ENCODE measurements around the gene UPK2. TPM values are rescaled to one million over a fixed set of nuclear protein-coding genes. Genes with fewer than 3 reads are reported as not detected.

UPK2 gene
- total and polyA plus RNA-seq, 8 donors = 2.2 to 4.3 (median 3.5) TPM; not detected in 2

GRCh38 chr11:118956847-118957469 lies 860 bp downstream of the UPK2 start:
- Histone ChIP-seq H3K9me3 (no peaks in the 10 kb centered on the region), H3K27me3 (peaks cover 0 to 7% of the 10 kb centered on the region in 2 donors), H3K27ac (no peak overlapping the region), H3K4me1 (no peaks in the 10 kb centered on the region), H3K4me3 (no peak overlapping the region), H3K36me3 (no peaks in the 10 kb centered on the region)
- peak in 1 of 2 donors; percentile 40 for TF ChIP-seq CTCF (IDR thresholded peaks at IDR 0.05)
- intact Hi-C loops (cut with DNase I) = loop anchor here in 1 of 2 donors (10.0 kb wide), 1 partner anchor 262 kb away; no protein-coding TSS in a partner anchor
- ATAC-seq (no peak), DNase-seq (peak in 1 of 4 donors; percentile 35)

GRCh38 chr11:118957549-118957948 lies 1.5 kb downstream of the UPK2 start:
- DNase-seq (peak in 1 of 4 donors; percentile 27), ATAC-seq (no peak)

GRCh38 chr11:118957968-118958367 lies 1.9 kb downstream of the UPK2 start:
- intact Hi-C loops (cut with DNase I) = loop anchor here in 1 of 2 donors (10.0 kb wide), 1 partner anchor 263 kb away; no protein-coding TSS in a partner anchor
- peak in 1 of 4 donors; percentile 39 for DNase-seq
- no peak for ATAC-seq
- no peak overlapping the region for H3K27ac ChIP-seq
- no peaks in the 10 kb centered on the region for H3K4me1 ChIP-seq
- H3K9me3 ChIP-seq = no peaks in the 10 kb centered on the region
- no peak for TF ChIP-seq CTCF (IDR thresholded peaks at IDR 0.05)
- no peaks in the 10 kb centered on the region for H3K36me3 ChIP-seq
- peaks cover 0 to 7% of the 10 kb centered on the region in 2 donors for H3K27me3 ChIP-seq
- H3K4me3 ChIP-seq = no peak overlapping the region

More at GRCh38 chr11:118957549-118957948, 1.5 kb downstream of the UPK2 start:
- Histone ChIP-seq H3K36me3 (no peaks in the 10 kb centered on the region), H3K4me3 (no peak overlapping the region), H3K9me3 (no peaks in the 10 kb centered on the region), H3K4me1 (no peaks in the 10 kb centered on the region), H3K27me3 (peaks cover 0 to 7% of the 10 kb centered on the region in 2 donors), H3K27ac (no peak overlapping the region)
- intact Hi-C loops (cut with DNase I) = loop anchor here in 1 of 2 donors (10.0 kb wide), 1 partner anchor 263 kb away; no protein-coding TSS in a partner anchor
- no peak for TF ChIP-seq CTCF (IDR thresholded peaks at IDR 0.05)

- Histone ChIP-seq H3K4me1 (no peaks in the 10 kb centered on the region), H3K27me3 (peaks cover 0 to 7% of the 10 kb centered on the region in 2 donors), H3K27ac (no peak overlapping the region), H3K9me3 (no peaks in the 10 kb centered on the region), H3K36me3 (no peaks in the 10 kb centered on the region), H3K4me3 (no peak overlapping the region)
- DNase-seq (no peak), ATAC-seq (no peak)
- no peak for TF ChIP-seq CTCF (IDR thresholded peaks at IDR 0.05)
- intact Hi-C loops (cut with DNase I) = loop anchor here in 1 of 2 donors (10.0 kb wide), 1 partner anchor 264 kb away; no protein-coding TSS in a partner anchor
Observed at GRCh38 chr11:118958577-118958976, 2.5 kb downstream of the UPK2 start.

- ATAC-seq (no peak), DNase-seq (no peak)
- Histone ChIP-seq H3K9me3 (no peaks in the 10 kb centered on the region), H3K27me3 (peaks cover 0 to 2% of the 10 kb centered on the region in 2 donors), H3K4me1 (no peaks in the 10 kb centered on the region), H3K4me3 (no peak overlapping the region), H3K27ac (no peak overlapping the region), H3K36me3 (no peaks in the 10 kb centered on the region)
- intact Hi-C loops (cut with DNase I) = no loop called here
- TF ChIP-seq CTCF (IDR thresholded peaks at IDR 0.05) = no peak
Observed at GRCh38 chr11:118961189-118961588, 5.1 kb downstream of the UPK2 start.

All from left lung (tissue), 10 donors.